LNCaP clone FGC (cell line): ENCODE measurements around the gene TM4SF1.
"Not testable (repeated sequence)": the region's sequence is repeated elsewhere in the genome, so short reads cannot be mapped to it uniquely, and the experiment has no call there.

Experiments used
- DNase-seq: peaks from one replicate; pipeline ENCODE4 v3.0.0-alpha.2; 2011; ENCODE audit warnings: low read depth
- H3K4me3 ChIP-seq: 2 replicates; pipeline ENCODE4 v1.5.1; 2011; ENCODE audit warnings: mild to moderate bottlenecking, low read depth, low read length, control low read depth
- TF ChIP-seq, protein P1 (sequence below): IDR thresholded peaks from 2 replicates; pipeline ENCODE4 v1.5.1; 2012; ENCODE audit warnings: mild to moderate bottlenecking; ENCODE audit not compliant: control insufficient read depth, insufficient read depth; ENCODE audit errors: extremely low read depth

The TM4SF1 gene

DNA sequence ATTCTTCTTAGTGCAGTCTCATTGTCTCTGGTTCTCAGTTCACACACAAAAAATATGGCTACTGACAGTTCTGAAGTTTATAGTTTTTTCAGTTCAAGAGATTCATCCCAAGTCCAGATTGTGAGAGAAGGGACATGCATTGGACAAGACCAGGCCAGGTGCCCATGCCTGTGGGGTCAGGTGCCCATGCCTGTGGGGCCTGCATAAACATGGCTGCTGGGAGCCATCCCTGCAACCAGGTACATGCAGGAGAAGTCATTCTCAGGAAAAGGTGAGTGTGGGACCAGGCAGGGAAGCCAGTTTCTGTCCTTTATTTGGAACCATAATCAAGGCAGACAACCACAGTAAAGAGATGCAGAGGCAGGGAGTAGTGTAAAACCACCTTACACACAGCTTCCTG, 6.3 kb upstream of the TM4SF1 start:
- no peak overlapping the region for H3K4me3 ChIP-seq
- TF ChIP-seq, protein P1, sequence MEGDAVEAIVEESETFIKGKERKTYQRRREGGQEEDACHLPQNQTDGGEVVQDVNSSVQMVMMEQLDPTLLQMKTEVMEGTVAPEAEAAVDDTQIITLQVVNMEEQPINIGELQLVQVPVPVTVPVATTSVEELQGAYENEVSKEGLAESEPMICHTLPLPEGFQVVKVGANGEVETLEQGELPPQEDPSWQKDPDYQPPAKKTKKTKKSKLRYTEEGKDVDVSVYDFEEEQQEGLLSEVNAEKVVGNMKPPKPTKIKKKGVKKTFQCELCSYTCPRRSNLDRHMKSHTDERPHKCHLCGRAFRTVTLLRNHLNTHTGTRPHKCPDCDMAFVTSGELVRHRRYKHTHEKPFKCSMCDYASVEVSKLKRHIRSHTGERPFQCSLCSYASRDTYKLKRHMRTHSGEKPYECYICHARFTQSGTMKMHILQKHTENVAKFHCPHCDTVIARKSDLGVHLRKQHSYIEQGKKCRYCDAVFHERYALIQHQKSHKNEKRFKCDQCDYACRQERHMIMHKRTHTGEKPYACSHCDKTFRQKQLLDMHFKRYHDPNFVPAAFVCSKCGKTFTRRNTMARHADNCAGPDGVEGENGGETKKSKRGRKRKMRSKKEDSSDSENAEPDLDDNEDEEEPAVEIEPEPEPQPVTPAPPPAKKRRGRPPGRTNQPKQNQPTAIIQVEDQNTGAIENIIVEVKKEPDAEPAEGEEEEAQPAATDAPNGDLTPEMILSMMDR: no peak
- no peak for DNase-seq

DNA sequence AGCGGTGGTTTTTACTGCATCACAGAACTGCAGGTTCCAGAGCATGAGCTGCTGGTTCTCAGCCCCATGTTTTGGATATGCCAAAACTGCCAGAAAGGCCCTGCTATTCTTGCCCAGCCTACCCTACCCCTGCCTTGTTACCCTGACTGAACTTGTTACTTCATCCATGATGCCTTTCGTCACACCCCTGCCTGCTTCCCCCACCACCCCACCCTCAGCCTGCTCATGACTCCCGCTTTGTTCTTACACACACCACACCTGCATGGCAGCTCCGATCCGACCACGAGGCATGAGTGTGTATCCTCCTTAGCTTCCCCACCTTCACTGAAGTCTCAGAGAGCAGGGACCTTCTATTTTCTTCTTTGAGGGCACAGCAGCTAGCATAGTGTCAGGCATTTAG, 5.1 kb upstream of the TM4SF1 start:
- H3K4me3 ChIP-seq: no peak overlapping the region
- TF ChIP-seq, protein P1: no peak
- no peak for DNase-seq

DNA sequence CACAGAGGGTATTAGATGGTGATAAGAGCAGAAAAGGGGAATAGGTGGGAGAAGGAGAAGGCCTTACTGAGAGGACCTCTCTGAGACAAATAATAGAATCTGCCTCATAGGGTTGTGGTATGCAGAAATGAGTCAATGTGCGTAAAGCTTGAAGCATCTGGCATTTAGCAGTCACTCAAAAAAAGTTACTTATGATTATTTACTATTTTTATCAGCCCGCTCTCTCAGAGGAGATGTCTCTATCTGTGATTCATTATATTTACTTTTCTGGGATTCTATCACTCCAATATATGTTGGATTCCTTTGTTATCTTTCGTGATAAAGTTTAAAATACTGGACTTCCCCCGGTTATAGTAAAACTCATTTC, 4.6 kb upstream of the TM4SF1 start:
- no peak overlapping the region for H3K4me3 ChIP-seq
- TF ChIP-seq, protein P1: no peak
- DNase-seq: no peak

DNA sequence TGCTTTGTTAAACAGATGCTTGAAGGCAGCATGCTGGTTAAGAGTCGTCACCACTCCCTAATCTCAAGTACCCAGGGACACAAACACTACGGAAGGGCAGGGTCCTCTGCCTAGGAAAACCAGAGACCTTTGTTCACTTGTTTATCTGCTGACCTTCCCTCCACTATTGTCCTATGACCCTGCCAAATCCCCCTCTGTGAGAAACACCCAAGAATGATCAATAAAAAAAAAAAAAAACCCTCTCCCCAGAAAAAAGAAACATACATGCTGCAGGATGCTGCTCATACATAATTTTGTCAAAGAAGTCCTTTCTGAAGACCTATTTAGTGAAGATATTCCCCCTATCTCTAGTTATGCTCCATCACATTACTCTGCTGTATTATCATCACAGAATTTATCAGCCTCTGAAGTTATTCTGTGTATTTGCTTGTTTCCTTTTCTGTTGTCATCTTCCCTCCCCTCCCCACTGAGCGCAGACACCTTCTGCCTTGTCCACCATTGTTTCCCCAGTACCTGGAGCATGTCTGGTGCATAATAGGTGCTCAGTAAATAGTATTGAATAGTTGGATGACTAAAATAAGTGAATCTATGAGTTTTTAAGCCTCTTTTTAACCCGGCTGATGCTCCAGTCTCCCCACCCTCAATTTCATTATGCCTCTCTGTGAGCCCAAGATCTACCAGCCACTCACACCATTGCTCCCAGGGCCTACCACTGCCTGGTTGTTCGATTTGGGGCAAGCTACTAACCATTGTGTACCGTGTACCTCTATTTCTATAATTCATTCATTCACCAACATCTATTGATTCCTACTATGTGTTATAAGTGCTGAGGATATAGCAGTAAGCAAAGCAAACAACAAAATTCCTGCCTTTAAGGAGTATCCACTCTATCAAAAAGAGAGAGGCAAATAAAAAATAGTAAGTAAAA, 4.0 kb upstream of the TM4SF1 start:
- DNase-seq: no peak
- H3K4me3 ChIP-seq: no peak overlapping the region
- TF ChIP-seq, protein P1: no peak

DNA sequence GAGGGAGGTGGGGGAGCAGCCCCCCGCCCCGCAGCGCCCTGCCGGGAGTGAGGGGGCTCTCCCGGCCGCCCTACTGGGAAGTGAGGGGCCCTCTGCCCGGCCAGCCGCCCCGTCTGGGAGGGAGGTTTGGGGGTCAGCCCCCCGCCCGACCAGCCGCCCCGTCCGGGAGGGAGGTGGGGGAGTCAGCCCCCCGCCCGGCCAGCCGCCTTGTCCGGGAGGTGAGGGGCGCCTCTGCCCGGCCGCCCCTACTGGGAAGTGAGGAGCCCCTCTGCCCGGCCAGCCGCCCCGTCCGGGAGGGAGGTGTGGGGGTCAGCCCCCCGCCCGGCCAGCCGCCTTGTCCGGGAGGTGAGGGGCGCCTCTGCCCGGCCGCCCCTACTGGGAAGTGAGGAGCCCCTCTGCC, 2.8 kb upstream of the TM4SF1 start:
- not testable (repeated sequence) for H3K4me3 ChIP-seq, DNase-seq

DNA sequence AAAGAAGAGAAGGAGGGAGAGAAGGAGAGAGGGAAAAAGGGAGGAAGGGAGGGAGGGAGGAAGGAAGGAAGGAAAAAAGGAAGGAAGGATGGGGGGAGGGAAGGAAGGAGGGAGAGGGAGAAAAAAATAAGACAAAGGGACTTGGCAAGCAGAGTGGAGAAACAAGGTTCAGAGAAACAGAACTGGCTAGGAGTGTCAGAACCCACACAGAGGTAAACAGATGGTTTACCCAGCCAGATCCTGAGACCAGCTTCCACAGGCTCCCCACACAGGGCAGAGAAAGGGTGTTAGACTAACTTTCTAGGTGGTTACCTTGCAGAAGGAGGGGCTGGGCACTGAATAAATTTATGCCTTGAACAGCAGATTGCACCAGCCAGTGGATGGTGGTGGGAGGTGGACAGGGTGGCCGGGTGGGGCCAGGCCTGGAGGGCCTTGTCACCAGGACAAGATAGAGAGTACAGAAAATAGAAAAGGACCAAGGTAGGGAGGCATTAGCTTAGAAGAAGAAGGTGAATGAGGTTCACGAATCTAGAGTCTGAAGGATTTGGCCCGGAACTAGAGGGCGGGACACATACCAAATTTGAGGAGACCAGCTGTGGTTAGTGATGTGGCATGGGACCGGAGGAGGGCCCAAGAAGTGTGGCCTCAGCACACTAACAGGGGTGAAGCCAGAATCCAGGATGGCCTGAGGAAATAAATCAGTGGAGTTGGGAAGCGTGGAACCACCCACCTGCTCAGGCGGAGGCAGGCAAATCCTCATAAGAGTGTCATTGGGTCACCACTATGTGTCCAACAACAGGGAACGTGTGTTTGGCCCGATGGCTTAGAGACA, 1.2 kb upstream of the TM4SF1 start:
- peak overlapping the region; percentile 50 for H3K4me3 ChIP-seq
- TF ChIP-seq, protein P1: no peak
- DNase-seq: peak; percentile 71

DNA sequence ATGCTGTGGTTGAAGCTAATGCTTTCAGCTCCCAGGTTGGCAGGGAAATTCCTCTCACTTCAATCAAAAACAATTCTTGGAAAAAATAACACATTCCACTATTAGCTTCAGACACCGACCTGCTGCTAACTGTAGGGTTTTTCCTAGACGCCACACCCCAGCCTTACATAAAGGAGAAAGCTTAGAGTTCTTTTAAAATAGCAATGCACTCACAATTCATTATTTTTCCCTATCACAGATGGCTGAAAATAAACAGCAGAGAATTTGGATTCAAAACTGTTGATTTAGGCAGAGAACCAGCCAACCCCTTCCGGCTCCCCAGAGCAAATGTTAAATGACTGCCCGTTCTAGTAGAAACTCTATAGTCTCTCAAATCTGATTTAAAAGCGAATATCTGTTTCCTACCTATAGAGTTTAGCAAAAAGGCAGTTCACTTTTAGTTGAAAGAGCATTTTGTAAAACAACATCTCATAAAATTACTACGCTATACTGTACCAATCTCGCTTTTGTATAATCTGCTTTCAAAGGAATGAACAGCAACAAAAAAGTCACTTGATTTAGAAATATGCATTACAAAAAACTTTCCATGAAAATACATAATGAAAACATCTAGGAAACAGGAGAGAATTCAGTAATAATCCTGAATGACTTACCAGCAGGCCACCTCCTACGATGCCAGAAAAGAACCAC, 586 bp downstream of the TM4SF1 start:
- H3K4me3 ChIP-seq: peak overlapping the region; percentile 50
- TF ChIP-seq, protein P1: no peak

More for the DNA sequence above, 586 bp downstream of the TM4SF1 start:
- peak; percentile 45 for DNase-seq
